PC-3 (cell line): ENCODE results near the gene ME2. TPM values are rescaled to one million over a fixed set of nuclear protein-coding genes. Genes with fewer than 3 reads are reported as not detected.

Experiments used
- ATAC-seq: fragments of 200-7000 bp; cut with Tn5 transposase; 2 replicates; pipeline ENCODE4 v1.9.1; 2020; ENCODE audit warnings: mild to moderate bottlenecking, moderate library complexity
- BruUV-seq: library from RNA; stranded (reverse); fragments of 400-500 nt; replicated peaks from 2 replicates; lab custom pipeline; 2021; lab: Mats Ljungman, UMichigan
- CTCF ChIA-PET: fragments of 300-600 bp; sonication (Branson Sonifier 250); formaldehyde crosslinking; loops from one replicate; lab custom pipeline; 2022; ENCODE audit warnings: antibody characterized with exemption; lab: Charles Lee
- POLR2A ChIA-PET: fragments of 300-600 bp; sonication (Branson Sonifier 250); formaldehyde crosslinking; loops from one replicate; lab custom pipeline; 2022; ENCODE audit warnings: antibody characterized with exemption; ENCODE audit not compliant: unreplicated experiment; lab: Charles Lee
- DNase-seq: peaks from one replicate; pipeline ENCODE4 v3.0.0-alpha.2; 2015
- H2AFZ ChIP-seq: fragments of 300-600 bp; sonication (generic); 2 replicates; pipeline ENCODE4 v1.6.0; 2016; ENCODE audit warnings: antibody characterized with exemption, low read length
- H3F3A ChIP-seq: fragments of 300-600 bp; sonication (generic); one replicate; pipeline ENCODE4 v1.6.0; 2017; ENCODE audit warnings: antibody characterized with exemption, low read length, control low read depth, mild to moderate bottlenecking; ENCODE audit not compliant: unreplicated experiment
- H3K27ac ChIP-seq: fragments of 300-600 bp; sonication (generic); 2 replicates; pipeline ENCODE4 v1.5.1; 2016; ENCODE audit warnings: mild to moderate bottlenecking, low read length
- H3K27me3 ChIP-seq: fragments of 300-600 bp; sonication (generic); 2 replicates; pipeline ENCODE4 v1.6.1; 2016; ENCODE audit warnings: low read length, mixed read lengths
- H3K36me3 ChIP-seq: fragments of 300-600 bp; sonication (generic); 2 replicates; pipeline ENCODE4 v1.6.1; 2016; ENCODE audit warnings: low read depth, mixed run types, low read length, mixed read lengths
- H3K4me1 ChIP-seq: fragments of 300-600 bp; sonication (generic); 2 replicates; pipeline ENCODE4 v1.5.1; 2016; ENCODE audit warnings: low read length; ENCODE audit not compliant: insufficient read depth
- H3K4me2 ChIP-seq: fragments of 300-600 bp; sonication (generic); 2 replicates; pipeline ENCODE4 v1.6.0; 2016; ENCODE audit warnings: low read length
- H3K4me3 ChIP-seq: fragments of 300-600 bp; sonication (generic); 2 replicates; pipeline ENCODE4 v1.5.1; 2016; ENCODE audit warnings: mild to moderate bottlenecking, low read length, mixed read lengths
- H3K79me2 ChIP-seq: fragments of 300-600 bp; sonication (generic); 2 replicates; pipeline ENCODE4 v1.6.1; 2017; ENCODE audit warnings: low read length, mixed read lengths
- H3K9ac ChIP-seq: fragments of 300-600 bp; sonication (generic); 2 replicates; pipeline ENCODE4 v1.6.0; 2016; ENCODE audit warnings: mild to moderate bottlenecking, low read length
- H3K9me2 ChIP-seq: fragments of 300-600 bp; sonication (generic); replicated peaks from 2 replicates; pipeline ENCODE4 v1.6.1; 2016; ENCODE audit warnings: mixed run types, low read length, mixed read lengths
- H3K9me3 ChIP-seq: fragments of 300-600 bp; sonication (generic); 2 replicates; pipeline ENCODE4 v1.6.1; 2016; ENCODE audit warnings: low read length, mixed read lengths
- H4K20me1 ChIP-seq: fragments of 300-600 bp; sonication (generic); 2 replicates; pipeline ENCODE4 v1.6.1; 2016; ENCODE audit warnings: low read length, mixed read lengths
- EZH2 ChIP-seq: fragments of 300-600 bp; sonication (generic); IDR thresholded peaks from one replicate; pipeline ENCODE4 v1.6.1; 2017; ENCODE audit warnings: antibody characterized with exemption, mild to moderate bottlenecking, low read length; ENCODE audit not compliant: unreplicated experiment
- EZH2phosphoT487 ChIP-seq: fragments of 300-600 bp; sonication (generic); IDR thresholded peaks from 2 replicates; pipeline ENCODE4 v1.6.1; 2018; ENCODE audit warnings: mild to moderate bottlenecking, antibody characterized with exemption, low read length, borderline replicate concordance
- intact Hi-C: fragments of 100-400 bp; cut with micrococcal nuclease; formaldehyde crosslinking; loops from 2 replicates; pipeline ENCODE4 v1.9.0; 2023
- total RNA-seq: library from RNA; depleted of rRNA; stranded (reverse); fragments of >200 nt; gene quantifications from 2 replicates; pipeline ENCODE4 v1.2.3, GENCODE V29; 2014
- TF ChIP-seq, protein P1 (sequence below): fragments of 300-600 bp; sonication (generic); conservative IDR thresholded peaks from 2 replicates; pipeline ENCODE4 v1.5.1; 2017; ENCODE audit warnings: antibody characterized with exemption, low read depth, mild to moderate bottlenecking, low read length

Gene ME2
- total RNA-seq, 1 experiment from 2014 or later = 29.1 TPM

DNA sequence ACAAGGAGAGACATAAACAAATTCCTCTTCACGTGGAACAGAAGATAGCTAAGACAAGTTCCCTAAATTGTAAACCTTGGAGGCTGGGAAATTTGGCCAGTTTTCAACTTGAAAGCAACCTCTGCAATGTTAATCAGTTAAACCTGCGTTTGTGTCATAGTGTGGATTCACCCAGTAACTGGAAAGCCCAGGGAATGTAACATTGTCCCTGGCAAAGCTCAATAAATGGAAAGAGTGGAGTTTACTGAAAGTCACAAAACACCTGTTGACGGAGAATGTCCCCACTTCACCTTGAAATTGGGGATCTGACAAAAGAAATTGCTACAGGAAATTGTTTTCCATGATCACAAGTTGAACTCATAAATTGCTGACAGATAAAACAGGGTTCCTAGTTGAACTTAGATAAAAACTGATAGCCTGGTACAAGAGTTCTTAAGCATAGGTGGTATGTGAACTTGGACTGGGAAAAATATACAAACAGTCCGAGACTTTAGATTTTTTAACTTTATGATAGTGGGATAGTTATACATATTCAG is 15.0 kb upstream of the ME2 start:
- Histone ChIP-seq H3K9ac (no peak overlapping the region), H2AFZ (no peak overlapping the region), H3K36me3 (no peaks in the 10 kb centered on the region), H3K27ac (no peak overlapping the region), H3K4me2 (no peak overlapping the region), H3K4me3 (no peak overlapping the region), H3F3A (no peaks in the 10 kb centered on the region), H3K9me2 (no peaks in the 10 kb centered on the region), H4K20me1 (no peaks in the 10 kb centered on the region), H3K27me3 (no peaks in the 10 kb centered on the region), H3K4me1 (peaks cover 3% of the 10 kb centered on the region; the same call in 1 of the 2 replicates), H3K79me2 (no peaks in the 10 kb centered on the region), H3K9me3 (no peaks in the 10 kb centered on the region)
- no TSS peak for BruUV-seq
- ATAC-seq (no peak), DNase-seq (no peak)
- TF ChIP-seq, protein P1, sequence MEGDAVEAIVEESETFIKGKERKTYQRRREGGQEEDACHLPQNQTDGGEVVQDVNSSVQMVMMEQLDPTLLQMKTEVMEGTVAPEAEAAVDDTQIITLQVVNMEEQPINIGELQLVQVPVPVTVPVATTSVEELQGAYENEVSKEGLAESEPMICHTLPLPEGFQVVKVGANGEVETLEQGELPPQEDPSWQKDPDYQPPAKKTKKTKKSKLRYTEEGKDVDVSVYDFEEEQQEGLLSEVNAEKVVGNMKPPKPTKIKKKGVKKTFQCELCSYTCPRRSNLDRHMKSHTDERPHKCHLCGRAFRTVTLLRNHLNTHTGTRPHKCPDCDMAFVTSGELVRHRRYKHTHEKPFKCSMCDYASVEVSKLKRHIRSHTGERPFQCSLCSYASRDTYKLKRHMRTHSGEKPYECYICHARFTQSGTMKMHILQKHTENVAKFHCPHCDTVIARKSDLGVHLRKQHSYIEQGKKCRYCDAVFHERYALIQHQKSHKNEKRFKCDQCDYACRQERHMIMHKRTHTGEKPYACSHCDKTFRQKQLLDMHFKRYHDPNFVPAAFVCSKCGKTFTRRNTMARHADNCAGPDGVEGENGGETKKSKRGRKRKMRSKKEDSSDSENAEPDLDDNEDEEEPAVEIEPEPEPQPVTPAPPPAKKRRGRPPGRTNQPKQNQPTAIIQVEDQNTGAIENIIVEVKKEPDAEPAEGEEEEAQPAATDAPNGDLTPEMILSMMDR = no peak
- TF ChIP-seq EZH2phosphoT487 (no peak), EZH2 (no peak)
- CTCF ChIA-PET = no interaction called here
- intact Hi-C loops = no loop called here
- POLR2A ChIA-PET = no interaction called here

DNA sequence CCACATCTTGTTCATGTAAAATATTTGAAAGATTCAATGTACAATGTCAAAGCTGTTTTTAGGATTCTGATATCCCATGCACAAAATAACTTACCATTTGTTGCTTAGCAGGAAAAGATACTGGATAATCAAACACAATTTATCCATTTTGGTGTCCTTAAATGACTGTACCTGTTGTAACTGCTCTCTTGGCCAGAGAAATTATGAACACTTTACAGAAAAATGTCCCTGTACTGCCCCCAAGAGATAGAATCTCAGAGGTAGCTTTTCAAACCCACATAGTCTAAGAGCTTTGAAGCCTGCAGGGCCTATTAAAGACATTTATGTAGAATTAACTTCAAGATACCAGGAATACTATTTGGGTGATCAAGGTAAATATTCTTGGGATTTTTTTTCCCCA is 12.2 kb upstream of the ME2 start:
- Histone ChIP-seq H3K27ac (no peak overlapping the region), H2AFZ (no peak overlapping the region), H4K20me1 (no peaks in the 10 kb centered on the region), H3K9me2 (no peaks in the 10 kb centered on the region), H3K4me3 (no peak overlapping the region), H3K4me1 (peaks cover 17% of the 10 kb centered on the region), H3K27me3 (no peaks in the 10 kb centered on the region), H3K9ac (no peak overlapping the region), H3K79me2 (no peaks in the 10 kb centered on the region), H3K9me3 (no peaks in the 10 kb centered on the region), H3K4me2 (no peak overlapping the region), H3F3A (no peaks in the 10 kb centered on the region), H3K36me3 (no peaks in the 10 kb centered on the region)
- CTCF ChIA-PET = interaction anchor here (0.6 to 1.0 kb wide), 4 partner anchors 44 to 138 kb away, joined by 4 to 12 read pairs (median 6); partner anchors contain the start of gene MRO
- intact Hi-C loops = loop anchor here (1.0 kb wide), 1 partner anchor 46 kb away; the partner anchor contains the start of gene MRO
- ATAC-seq (peak; percentile 26; the same call in 1 of the 2 replicates), DNase-seq (peak; percentile 14)
- POLR2A ChIA-PET = no interaction called here
- no TSS peak for BruUV-seq
- TF ChIP-seq, protein P1 = peak; percentile 38; the same call in 1 of the 2 replicates
- TF ChIP-seq EZH2phosphoT487 (no peak), EZH2 (no peak)

DNA sequence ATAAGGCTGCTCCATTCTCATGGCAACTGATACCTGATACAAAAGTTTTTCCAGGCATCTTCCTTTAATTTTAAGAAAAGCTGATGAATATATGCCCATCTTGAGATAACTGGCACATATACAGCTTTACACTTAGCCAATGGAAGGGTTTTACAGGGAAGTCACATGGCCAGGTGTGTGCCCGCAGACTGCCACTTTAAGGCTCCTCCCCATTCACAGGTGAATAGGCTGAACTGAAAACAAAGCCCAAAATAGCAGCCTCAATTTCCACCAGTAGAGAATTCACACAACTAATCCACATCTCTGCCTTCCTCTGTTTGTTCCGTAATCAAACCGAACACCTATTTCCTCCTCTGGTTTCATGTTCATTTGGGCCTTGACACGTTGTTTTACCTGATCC is 9.8 kb upstream of the ME2 start:
- Histone ChIP-seq H3K4me2 (0 out of 2 replicates have a peak overlapping the region, but pooled peaks have one; percentile 46), H3K27me3 (no peaks in the 10 kb centered on the region), H3K9me3 (no peaks in the 10 kb centered on the region), H3K9ac (no peak overlapping the region), H3K36me3 (no peaks in the 10 kb centered on the region), H4K20me1 (no peaks in the 10 kb centered on the region), H3F3A (no peaks in the 10 kb centered on the region), H3K27ac (no peak overlapping the region), H3K9me2 (no peaks in the 10 kb centered on the region), H3K4me3 (no peak overlapping the region), H3K79me2 (no peaks in the 10 kb centered on the region), H3K4me1 (peaks cover 17% of the 10 kb centered on the region), H2AFZ (no peak overlapping the region)
- ATAC-seq (no peak), DNase-seq (no peak)
- POLR2A ChIA-PET = no interaction called here
- intact Hi-C loops = no loop called here
- no TSS peak for BruUV-seq
- CTCF ChIA-PET = no interaction called here
- TF ChIP-seq EZH2 (no peak), EZH2phosphoT487 (no peak)
- TF ChIP-seq, protein P1 = no peak
